Measurements from ENCODE around the gene PSMD11. TPM values are rescaled to one million over a fixed set of nuclear protein-coding genes. Genes with fewer than 3 reads are reported as not detected.
A peak's percentile ranks its signal among the peaks of the same experiment; 100 is the strongest.

Gene PSMD11
- total RNA-seq, 1 donor from 2014 or later: 107 TPM

GRCh38 chr17:32458371-32458770 is 14.1 kb downstream of the PSMD11 start:
- no peak for TF ChIP-seq CTCF (IDR thresholded peaks at IDR 0.05; ENCODE audit: insufficient read depth, low read length, poor library complexity, severe bottlenecking)
- Histone ChIP-seq H3K36me3 (ENCODE audit: control insufficient read depth, insufficient read depth, low read length) (no peaks in the 10 kb centered on the region), H3K27me3 (ENCODE audit: control insufficient read depth, insufficient read depth, low read length) (no peaks in the 10 kb centered on the region), H3K4me3 (ENCODE audit: low read depth, low read length) (no peak overlapping the region)
- DNase-seq (ENCODE audit: low read depth): no peak

- no peak for TF ChIP-seq CTCF (IDR thresholded peaks at IDR 0.05; ENCODE audit: insufficient read depth, low read length, poor library complexity, severe bottlenecking)
- Histone ChIP-seq H3K36me3 (ENCODE audit: control insufficient read depth, insufficient read depth, low read length) (no peaks in the 10 kb centered on the region), H3K27me3 (ENCODE audit: control insufficient read depth, insufficient read depth, low read length) (no peaks in the 10 kb centered on the region), H3K4me3 (ENCODE audit: low read depth, low read length) (no peak overlapping the region)
- no peak for DNase-seq (ENCODE audit: low read depth)
Observed at GRCh38 chr17:32460054-32460453, 15.7 kb downstream of the PSMD11 start.

GRCh38 chr17:32461498-32461852 is 17.2 kb downstream of the PSMD11 start:
- TF ChIP-seq CTCF (IDR thresholded peaks at IDR 0.05; ENCODE audit: insufficient read depth, low read length, poor library complexity, severe bottlenecking): no peak
- Histone ChIP-seq H3K36me3 (ENCODE audit: control insufficient read depth, insufficient read depth, low read length) (no peaks in the 10 kb centered on the region), H3K27me3 (ENCODE audit: control insufficient read depth, insufficient read depth, low read length) (no peaks in the 10 kb centered on the region), H3K4me3 (ENCODE audit: low read depth, low read length) (no peak overlapping the region)
- DNase-seq (ENCODE audit: low read depth): no peak

- no peak overlapping the region for H3K4me3 ChIP-seq (ENCODE audit: low read depth, low read length)
- H3K36me3 ChIP-seq (ENCODE audit: control insufficient read depth, insufficient read depth, low read length): no peaks in the 10 kb centered on the region
- no peaks in the 10 kb centered on the region for H3K27me3 ChIP-seq (ENCODE audit: control insufficient read depth, insufficient read depth, low read length)
- no peak for DNase-seq (ENCODE audit: low read depth)
- TF ChIP-seq CTCF (IDR thresholded peaks at IDR 0.05; ENCODE audit: insufficient read depth, low read length, poor library complexity, severe bottlenecking): peak; percentile 72
Observed at GRCh38 chr17:32461853-32462617, 17.7 kb downstream of the PSMD11 start.

GRCh38 chr17:32463304-32463703 is 19.0 kb downstream of the PSMD11 start:
- no peak for DNase-seq (ENCODE audit: low read depth)
- Histone ChIP-seq H3K27me3 (ENCODE audit: control insufficient read depth, insufficient read depth, low read length) (no peaks in the 10 kb centered on the region), H3K36me3 (ENCODE audit: control insufficient read depth, insufficient read depth, low read length) (no peaks in the 10 kb centered on the region), H3K4me3 (ENCODE audit: low read depth, low read length) (no peak overlapping the region)
- TF ChIP-seq CTCF (IDR thresholded peaks at IDR 0.05; ENCODE audit: insufficient read depth, low read length, poor library complexity, severe bottlenecking): no peak

GRCh38 chr17:32464374-32464773 is 20.1 kb downstream of the PSMD11 start:
- no peaks in the 10 kb centered on the region for H3K27me3 ChIP-seq (ENCODE audit: control insufficient read depth, insufficient read depth, low read length)
- H3K4me3 ChIP-seq (ENCODE audit: low read depth, low read length): no peak overlapping the region
- H3K36me3 ChIP-seq (ENCODE audit: control insufficient read depth, insufficient read depth, low read length): no peaks in the 10 kb centered on the region
- no peak for TF ChIP-seq CTCF (IDR thresholded peaks at IDR 0.05; ENCODE audit: insufficient read depth, low read length, poor library complexity, severe bottlenecking)
- no peak for DNase-seq (ENCODE audit: low read depth)
